ENCODE measurements around the gene SNX24.
"Not testable (repeated sequence)": the region's sequence is repeated elsewhere in the genome, so short reads cannot be mapped to it uniquely, and the experiment has no call there.

Gene SNX24

GRCh38 chr5:122845229-122846050 lies at the start of gene SNX24:
TSS of gene SNX24 (plus strand) at chr5:122845613. CDS start at chr5:122845634, 21 bp downstream.
- Histone ChIP-seq H3K4me3 (peak within 1 kb of the TSS; percentile 66 to 95 (median 80)), H3K27ac (peak within 1 kb of the TSS; percentile 74 to 97 (median 90))

- Histone ChIP-seq H3K27ac (no peak overlapping the region), H3K4me3 (no peak overlapping the region)
Measured at GRCh38 chr5:122805481-122805880, 39.9 kb upstream of the SNX24 start.

- H3K4me3 ChIP-seq: no peak overlapping the region
- no peak overlapping the region for H3K27ac ChIP-seq
Measured at GRCh38 chr5:122810405-122810804, 35.0 kb upstream of the SNX24 start.

- H3K27ac ChIP-seq: no peak overlapping the region
- no peak overlapping the region for H3K4me3 ChIP-seq
Measured at GRCh38 chr5:122815218-122815767, 30.1 kb upstream of the SNX24 start.

GRCh38 chr5:122816756-122817155 lies 28.7 kb upstream of the SNX24 start:
- Histone ChIP-seq H3K27ac (no peak overlapping the region), H3K4me3 (no peak overlapping the region)

- no peak overlapping the region for H3K27ac ChIP-seq
- H3K4me3 ChIP-seq: no peak overlapping the region
Measured at GRCh38 chr5:122831984-122832383, 13.4 kb upstream of the SNX24 start.

- no peak overlapping the region for H3K4me3 ChIP-seq
- no peak overlapping the region for H3K27ac ChIP-seq
Measured at GRCh38 chr5:122835681-122836080, 9.7 kb upstream of the SNX24 start.

GRCh38 chr5:122836947-122837346 lies 8.5 kb upstream of the SNX24 start:
- no peak overlapping the region for H3K4me3 ChIP-seq
- no peak overlapping the region for H3K27ac ChIP-seq

- H3K27ac ChIP-seq: no peak overlapping the region
- H3K4me3 ChIP-seq: no peak overlapping the region
Measured at GRCh38 chr5:122839731-122840130, 5.7 kb upstream of the SNX24 start.

GRCh38 chr5:122842016-122842580 lies 3.3 kb upstream of the SNX24 start:
- H3K4me3 ChIP-seq: no peak overlapping the region

GRCh38 chr5:122844136-122844909 lies 1.1 kb upstream of the SNX24 start:
- Histone ChIP-seq H3K4me3 (peak overlapping the region; percentile 66 to 95 (median 80)), H3K27ac (peak overlapping the region in 20 of 21 experiments; percentile 73 to 97 (median 90))

More at GRCh38 chr5:122842016-122842580, 3.3 kb upstream of the SNX24 start:
- H3K27ac ChIP-seq: no peak overlapping the region

- Histone ChIP-seq H3K4me3 (peak overlapping the region; percentile 66 to 95 (median 80)), H3K27ac (peak overlapping the region; percentile 73 to 97 (median 90))
Measured at GRCh38 chr5:122844910-122845228, 544 bp upstream of the SNX24 start.

- Histone ChIP-seq H3K4me3 (peak overlapping the region; percentile 66 to 95 (median 80)), H3K27ac (peak overlapping the region in 20 of 21 experiments; percentile 79 to 97 (median 90))
Measured at GRCh38 chr5:122846051-122846550, 688 bp downstream of the SNX24 start.

GRCh38 chr5:122847687-122848081 lies 2.3 kb downstream of the SNX24 start:
- Histone ChIP-seq H3K27ac (no peak overlapping the region), H3K4me3 (no peak overlapping the region)

- Histone ChIP-seq H3K4me3 (no peak overlapping the region), H3K27ac (peak overlapping the region in 4 of 21 experiments; percentile 10 to 55 (median 30))
Measured at GRCh38 chr5:122849771-122850170, 4.4 kb downstream of the SNX24 start.

- H3K27ac ChIP-seq, H3K4me3 ChIP-seq: not testable (repeated sequence)
Measured at GRCh38 chr5:122857538-122857937, 12.1 kb downstream of the SNX24 start.

GRCh38 chr5:122858451-122858850 lies 13.0 kb downstream of the SNX24 start:
- H3K4me3 ChIP-seq: no peak overlapping the region
- no peak overlapping the region for H3K27ac ChIP-seq

GRCh38 chr5:122863240-122863639 lies 17.8 kb downstream of the SNX24 start:
- no peak overlapping the region for H3K4me3 ChIP-seq

GRCh38 chr5:122863721-122864120 lies 18.3 kb downstream of the SNX24 start:
- Histone ChIP-seq H3K27ac (no peak overlapping the region), H3K4me3 (no peak overlapping the region)

More at GRCh38 chr5:122863240-122863639, 17.8 kb downstream of the SNX24 start:
- no peak overlapping the region for H3K27ac ChIP-seq

- Histone ChIP-seq H3K27ac (no peak overlapping the region), H3K4me3 (no peak overlapping the region)
Measured at GRCh38 chr5:122864400-122864799, 19.0 kb downstream of the SNX24 start.

All from skin epidermis (tissue), 12 donors.